ENCODE data around the gene ZNF346.

DNA sequence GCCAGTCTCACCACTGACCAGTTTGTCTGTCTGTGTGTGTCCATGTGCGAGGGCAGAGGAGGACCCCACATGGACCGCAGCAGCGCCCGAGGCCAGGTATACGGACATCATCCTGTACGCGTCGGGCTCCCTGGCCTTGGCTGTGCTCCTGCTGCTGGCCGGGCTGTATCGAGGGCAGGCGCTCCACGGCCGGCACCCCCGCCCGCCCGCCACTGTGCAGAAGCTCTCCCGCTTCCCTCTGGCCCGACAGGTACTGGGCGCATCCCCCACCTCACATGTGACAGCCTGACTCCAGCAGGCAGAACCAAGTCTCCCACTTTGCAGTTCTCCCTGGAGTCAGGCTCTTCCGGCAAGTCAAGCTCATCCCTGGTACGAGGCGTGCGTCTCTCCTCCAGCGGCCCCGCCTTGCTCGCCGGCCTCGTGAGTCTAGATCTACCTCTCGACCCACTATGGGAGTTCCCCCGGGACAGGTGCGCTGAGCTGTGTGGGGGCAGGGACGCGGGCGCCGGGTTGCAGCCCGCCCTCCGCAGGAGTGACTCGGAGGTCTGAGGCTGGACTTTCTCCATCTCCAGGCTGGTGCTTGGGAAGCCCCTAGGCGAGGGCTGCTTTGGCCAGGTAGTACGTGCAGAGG lies 70.7 kb downstream of the ZNF346 start:
- no peak for TF ChIP-seq EZH2 (IDR thresholded peaks at IDR 0.05; ENCODE audit: borderline replicate concordance)
- TF ChIP-seq, protein P1, sequence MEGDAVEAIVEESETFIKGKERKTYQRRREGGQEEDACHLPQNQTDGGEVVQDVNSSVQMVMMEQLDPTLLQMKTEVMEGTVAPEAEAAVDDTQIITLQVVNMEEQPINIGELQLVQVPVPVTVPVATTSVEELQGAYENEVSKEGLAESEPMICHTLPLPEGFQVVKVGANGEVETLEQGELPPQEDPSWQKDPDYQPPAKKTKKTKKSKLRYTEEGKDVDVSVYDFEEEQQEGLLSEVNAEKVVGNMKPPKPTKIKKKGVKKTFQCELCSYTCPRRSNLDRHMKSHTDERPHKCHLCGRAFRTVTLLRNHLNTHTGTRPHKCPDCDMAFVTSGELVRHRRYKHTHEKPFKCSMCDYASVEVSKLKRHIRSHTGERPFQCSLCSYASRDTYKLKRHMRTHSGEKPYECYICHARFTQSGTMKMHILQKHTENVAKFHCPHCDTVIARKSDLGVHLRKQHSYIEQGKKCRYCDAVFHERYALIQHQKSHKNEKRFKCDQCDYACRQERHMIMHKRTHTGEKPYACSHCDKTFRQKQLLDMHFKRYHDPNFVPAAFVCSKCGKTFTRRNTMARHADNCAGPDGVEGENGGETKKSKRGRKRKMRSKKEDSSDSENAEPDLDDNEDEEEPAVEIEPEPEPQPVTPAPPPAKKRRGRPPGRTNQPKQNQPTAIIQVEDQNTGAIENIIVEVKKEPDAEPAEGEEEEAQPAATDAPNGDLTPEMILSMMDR (IDR thresholded peaks at IDR 0.05; ENCODE audit: poor library complexity) = no peak
